SK-N-DZ (cell line): ENCODE data around the gene AAMDC. TPM values are rescaled to one million over a fixed set of nuclear protein-coding genes. Genes with fewer than 3 reads are reported as not detected.
A peak's percentile ranks its signal among the peaks of the same experiment; 100 is the strongest.

ENCODE experiments used
- DNase-seq: peaks from one replicate; pipeline ENCODE4 v3.0.0-alpha.2; 2015; ENCODE audit warnings: low spot score
- polyA plus RNA-seq, 2 experiments: library from polyadenylated mRNA; depleted of rRNA; stranded (reverse); fragments of >200 nt; gene quantifications; 2 replicates each; pipeline ENCODE4 v1.2.3, GENCODE V29; 2014

The AAMDC gene
- polyA plus RNA-seq (2014; cell fraction: cytosol; rRNA removed), result 31.6 and 39.7 TPM in 2 replicates
- polyA plus RNA-seq (2014; cell fraction: nucleus; rRNA removed), result 25.7 and 37.6 TPM in 2 replicates

GRCh38 chr11:77820565-77821348 is at the start of gene AAMDC, which contains the start of gene RSF1:
Gene AAMDC (plus strand): TSS chr11:77821144. CDS start chr11:77842497, 21,353 bp downstream.
Gene RSF1 (minus strand): TSS chr11:77820722. CDS start chr11:77820714, 8 bp downstream.
- peak; percentile 98 for DNase-seq

- no peak for DNase-seq
These were observed 45.0 kb upstream of the AAMDC start for GRCh38 chr11:77775936-77776335.

GRCh38 chr11:77776455-77776854 is 44.5 kb upstream of the AAMDC start:
- DNase-seq, result no peak

- DNase-seq, result no peak
These were observed 42.8 kb upstream of the AAMDC start for GRCh38 chr11:77778118-77778517.

- no peak for DNase-seq
These were observed 42.4 kb upstream of the AAMDC start for GRCh38 chr11:77778549-77778948.

- DNase-seq, result no peak
These were observed 41.0 kb upstream of the AAMDC start for GRCh38 chr11:77779935-77780334.

GRCh38 chr11:77783025-77783424 is 37.9 kb upstream of the AAMDC start:
- no peak for DNase-seq

- no peak for DNase-seq
These were observed 36.4 kb upstream of the AAMDC start for GRCh38 chr11:77784572-77784971.

- no peak for DNase-seq
These were observed 31.7 kb upstream of the AAMDC start for GRCh38 chr11:77789061-77789730.

- DNase-seq, result no peak
These were observed 31.0 kb upstream of the AAMDC start for GRCh38 chr11:77789731-77790476.

GRCh38 chr11:77791301-77791700 is 29.6 kb upstream of the AAMDC start:
- DNase-seq, result no peak

GRCh38 chr11:77793972-77794371 is 27.0 kb upstream of the AAMDC start:
- no peak for DNase-seq

GRCh38 chr11:77799338-77799737 is 21.6 kb upstream of the AAMDC start:
- DNase-seq, result no peak

- no peak for DNase-seq
These were observed 20.5 kb upstream of the AAMDC start for GRCh38 chr11:77800449-77800848.

GRCh38 chr11:77801477-77801876 is 19.5 kb upstream of the AAMDC start:
- DNase-seq, result no peak

- no peak for DNase-seq
These were observed 14.5 kb upstream of the AAMDC start for GRCh38 chr11:77806415-77806814.

- DNase-seq, result no peak
These were observed 14.0 kb upstream of the AAMDC start for GRCh38 chr11:77806993-77807392.

GRCh38 chr11:77813256-77813655 is 7.7 kb upstream of the AAMDC start:
- no peak for DNase-seq

- no peak for DNase-seq
These were observed 6.1 kb upstream of the AAMDC start for GRCh38 chr11:77814848-77815247.

GRCh38 chr11:77815459-77815858 is 5.5 kb upstream of the AAMDC start:
- DNase-seq, result no peak

- DNase-seq, result peak; percentile 91
These were observed 1.5 kb upstream of the AAMDC start for GRCh38 chr11:77819411-77819920.
